ENCODE data around the gene KIF3A. TPM values are rescaled to one million over a fixed set of nuclear protein-coding genes. Genes with fewer than 3 reads are reported as not detected.

Gene KIF3A
- polyA plus RNA-seq, 10 donors, result 6.5 to 12.2 (median 8.5) TPM

DNA sequence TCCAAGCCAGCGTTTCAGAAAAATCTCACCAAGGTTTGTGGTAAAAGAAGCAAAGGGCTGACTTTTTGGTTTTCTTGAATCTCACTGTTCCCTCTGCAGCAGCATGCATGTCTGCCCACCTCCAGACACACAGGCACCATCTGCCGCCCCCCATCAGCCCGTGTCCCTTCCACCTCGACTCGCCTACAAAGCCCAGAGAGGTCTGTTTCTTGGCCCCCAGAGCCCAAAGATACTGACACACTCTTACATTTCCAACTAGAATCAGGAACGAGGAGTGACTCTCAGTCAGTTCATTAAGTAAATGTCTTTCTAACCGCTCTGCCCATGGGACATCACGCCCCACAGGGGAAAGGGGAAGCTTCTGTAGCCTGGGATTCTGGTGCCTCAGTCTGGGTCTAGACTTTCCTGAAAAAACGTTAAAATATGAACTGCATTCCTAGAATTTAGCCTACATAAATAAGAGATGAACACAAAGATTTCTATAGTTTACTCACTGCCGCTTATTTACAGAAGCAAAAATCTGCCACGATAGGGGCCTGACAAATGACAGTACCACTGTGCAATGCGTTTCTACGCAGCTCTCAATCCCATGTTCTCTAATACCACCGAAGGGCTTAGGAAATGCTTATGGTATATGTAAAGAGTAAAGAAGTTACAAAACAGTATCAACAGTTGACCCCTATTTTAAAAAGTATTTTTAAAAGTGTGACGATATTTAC, 59.5 kb downstream of the KIF3A start:
- no peak for DNase-seq

DNA sequence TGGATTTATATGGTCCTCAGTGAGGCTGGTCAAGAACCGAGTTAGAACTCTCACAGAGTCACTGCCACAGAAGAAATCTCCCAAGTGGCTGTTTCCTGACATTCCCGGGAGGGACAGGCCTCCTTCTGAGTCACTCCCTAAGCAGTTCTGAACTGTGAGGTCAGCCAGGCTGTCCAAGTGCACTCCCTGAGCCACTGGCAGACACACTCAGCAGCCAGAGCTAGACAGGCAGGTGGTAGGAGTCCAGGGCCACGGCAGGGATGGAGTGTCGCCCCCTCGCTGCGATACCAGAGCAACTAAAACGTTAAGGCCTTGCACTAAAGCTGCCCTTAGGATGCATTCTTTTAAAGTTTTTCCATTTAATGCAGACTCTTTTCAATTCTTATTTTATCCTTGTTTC, 60.2 kb downstream of the KIF3A start:
- peak in 1 of 3 donors; percentile 47 for DNase-seq

DNA sequence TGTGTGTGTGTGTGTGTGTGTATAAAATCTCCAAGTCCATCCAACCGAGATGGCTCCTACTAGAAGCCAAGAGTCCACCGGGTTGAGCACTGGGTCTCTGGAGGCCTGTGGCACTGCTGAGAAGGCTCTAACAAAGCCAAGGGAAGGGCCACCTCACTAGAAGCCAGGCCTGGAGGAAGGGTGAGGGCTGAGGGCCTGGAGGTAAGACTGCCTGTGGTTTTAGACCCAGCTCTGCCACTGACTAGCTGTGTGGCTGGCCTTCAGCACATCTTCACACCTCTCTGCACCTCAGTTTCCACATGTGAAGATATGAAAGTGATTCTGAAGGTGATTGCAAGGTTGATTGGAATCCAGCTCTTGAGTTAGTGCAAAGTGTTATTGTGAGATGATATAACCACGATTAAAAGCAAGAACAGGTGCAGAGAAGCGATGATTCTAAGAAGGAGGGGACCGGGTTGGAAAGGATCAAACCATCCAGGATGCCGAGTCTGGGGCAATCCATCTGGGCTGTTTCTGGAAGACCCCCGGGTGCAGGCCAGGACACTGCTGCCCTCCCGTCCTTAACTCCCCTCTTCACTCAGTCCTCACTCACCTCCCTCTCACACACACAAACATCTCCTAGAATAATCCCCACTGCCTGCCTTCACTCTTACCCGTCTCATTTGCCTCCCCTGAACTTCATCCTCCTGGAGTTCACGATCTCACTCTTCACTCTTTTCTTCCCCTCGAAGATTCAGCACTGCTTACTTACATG, 61.2 kb downstream of the KIF3A start:
- no peak for DNase-seq

DNA sequence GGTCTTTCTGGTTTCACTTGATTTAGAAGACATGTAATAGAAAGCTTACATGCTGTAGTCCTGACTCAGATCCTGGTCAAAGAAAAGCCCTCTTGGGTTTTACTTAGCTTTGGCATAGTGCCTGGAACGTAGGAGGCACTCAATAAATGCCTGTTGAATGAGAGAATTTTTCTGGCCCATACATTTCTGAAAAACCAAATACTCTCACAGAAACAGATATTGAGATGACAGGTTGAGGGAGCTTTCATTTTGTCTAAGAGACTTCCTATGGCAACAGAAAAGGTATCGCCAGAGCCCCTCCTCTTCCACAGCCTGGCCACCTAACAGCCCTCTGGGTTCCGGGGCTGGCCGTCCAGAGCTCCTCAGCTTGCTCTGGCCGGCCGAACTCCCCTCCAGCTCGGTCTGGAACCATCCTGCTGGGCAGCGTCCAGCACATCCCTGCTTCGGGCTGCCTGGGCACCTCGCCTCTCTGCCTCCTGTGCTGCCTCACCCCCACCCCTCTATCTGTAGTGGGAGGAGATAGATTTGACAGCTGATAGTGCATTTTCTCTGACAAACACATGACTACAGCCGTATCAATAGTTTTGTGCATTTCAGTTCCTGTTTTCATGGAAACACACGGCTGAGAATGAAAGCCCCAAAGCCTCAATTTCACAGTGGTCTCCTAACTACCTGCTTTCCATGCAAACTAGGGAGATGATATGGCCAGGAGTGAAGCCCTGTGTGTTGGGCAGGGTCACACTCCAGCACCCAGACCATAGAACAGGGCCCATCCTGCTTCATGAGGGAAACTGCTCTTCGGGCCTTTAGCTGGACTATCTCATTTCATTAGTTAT, 62.5 kb downstream of the KIF3A start:
- peak in 2 of 3 donors; percentile 32 to 88 for DNase-seq

DNA sequence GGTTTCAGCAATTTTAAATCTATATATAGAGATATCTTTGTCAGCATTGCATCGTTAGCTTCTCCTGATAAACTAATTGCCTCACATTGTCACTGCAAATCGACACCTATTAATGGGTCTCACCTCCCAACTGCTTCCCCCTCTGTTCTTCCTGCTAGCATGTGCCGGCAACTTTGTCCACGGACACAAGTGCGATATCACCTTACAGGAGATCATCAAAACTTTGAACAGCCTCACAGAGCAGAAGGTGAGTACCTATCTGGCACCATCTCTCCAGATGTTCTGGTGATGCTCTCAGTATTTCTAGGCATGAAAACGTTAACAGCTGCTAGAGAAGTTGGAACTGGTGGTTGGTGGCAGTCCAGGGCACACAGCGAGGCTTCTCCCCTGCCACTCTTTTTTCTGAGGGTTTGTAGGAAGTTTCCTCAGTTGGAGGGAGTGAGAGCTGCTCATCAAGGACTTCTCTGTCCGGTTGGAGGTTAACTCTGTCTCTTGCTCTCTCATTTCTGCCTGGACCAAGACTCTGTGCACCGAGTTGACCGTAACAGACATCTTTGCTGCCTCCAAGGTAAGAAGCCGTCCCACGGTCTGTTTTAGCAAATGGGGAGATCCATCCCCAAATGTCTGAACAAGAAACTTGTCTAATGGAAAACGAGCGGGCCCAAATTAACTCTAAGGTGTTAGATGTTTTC, 63.3 kb downstream of the KIF3A start, which contains the start of gene IL4:
IL4 (plus strand) TSS at position 51 of the 692 bp plus-strand sequence; CDS start at position 113, 62 bp downstream.
- DNase-seq, result no peak

DNA sequence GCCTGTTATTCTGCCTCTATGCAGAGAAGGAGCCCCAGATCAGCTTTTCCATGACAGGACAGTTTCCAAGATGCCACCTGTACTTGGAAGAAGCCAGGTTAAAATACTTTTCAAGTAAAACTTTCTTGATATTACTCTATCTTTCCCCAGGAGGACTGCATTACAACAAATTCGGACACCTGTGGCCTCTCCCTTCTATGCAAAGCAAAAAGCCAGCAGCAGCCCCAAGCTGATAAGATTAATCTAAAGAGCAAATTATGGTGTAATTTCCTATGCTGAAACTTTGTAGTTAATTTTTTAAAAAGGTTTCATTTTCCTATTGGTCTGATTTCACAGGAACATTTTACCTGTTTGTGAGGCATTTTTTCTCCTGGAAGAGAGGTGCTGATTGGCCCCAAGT, 63.9 kb downstream of the KIF3A start:
- DNase-seq, result no peak

DNA sequence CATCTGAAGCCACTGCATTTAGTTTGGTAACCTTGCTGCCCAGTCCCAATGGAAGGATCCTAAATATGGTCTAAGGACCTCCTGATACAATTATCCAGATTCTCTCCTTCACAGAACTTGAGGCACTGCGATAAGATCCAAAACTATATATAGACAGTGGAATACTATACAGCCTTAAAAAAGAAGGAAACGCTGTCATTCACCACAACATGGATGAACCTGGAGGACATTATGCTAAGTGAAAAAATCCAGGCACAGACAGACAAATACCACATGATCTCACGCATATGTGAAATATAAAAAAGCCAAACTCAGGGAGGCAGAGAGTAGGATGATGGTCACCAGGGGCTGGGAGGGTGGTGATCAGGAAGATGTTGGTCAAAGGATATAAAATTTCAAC, 66.3 kb downstream of the KIF3A start:
- no peak for DNase-seq

DNA sequence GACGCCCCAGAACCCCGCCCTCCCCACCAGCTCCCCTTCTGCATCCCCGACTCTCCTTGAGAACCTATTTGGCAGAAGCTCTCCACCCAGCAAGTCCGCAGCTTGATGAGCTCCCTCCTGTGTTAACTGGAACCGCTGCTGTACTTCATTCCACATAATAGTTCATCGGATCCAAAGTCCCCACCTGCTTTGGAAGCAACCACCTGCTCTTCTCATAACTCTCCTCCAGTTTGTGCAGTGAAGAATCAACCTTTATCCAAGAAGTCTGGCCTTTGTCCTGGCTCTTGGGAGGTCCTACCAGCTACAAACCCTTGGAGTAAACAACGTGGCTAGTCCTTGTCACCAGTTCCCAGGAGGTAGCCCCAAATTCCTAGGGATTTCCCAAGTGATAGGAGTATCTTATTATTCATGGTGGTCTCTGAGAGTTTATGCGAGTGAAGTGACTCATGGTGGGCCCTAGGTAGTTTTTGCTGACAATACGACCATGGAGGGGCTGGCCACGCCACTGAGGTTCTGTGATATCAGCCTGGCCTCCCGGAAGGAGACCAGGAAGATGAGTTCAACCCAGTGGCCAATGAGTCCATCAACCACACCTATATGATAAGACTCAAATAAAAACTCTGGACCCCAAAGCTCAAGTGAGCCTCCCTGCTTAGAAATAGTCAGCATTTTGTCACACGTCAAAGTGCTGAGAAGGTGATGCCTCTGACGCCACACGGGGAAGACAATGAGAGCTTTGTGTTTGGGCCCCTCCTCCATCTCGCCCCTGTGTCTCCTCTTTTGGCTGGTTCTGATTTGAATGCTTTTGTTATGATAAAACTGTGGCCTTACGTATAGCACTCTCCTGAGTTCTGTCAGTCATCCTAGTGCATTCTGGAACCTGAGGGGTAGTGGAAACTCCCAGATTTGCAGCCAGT, 67.1 kb downstream of the KIF3A start:
- no peak for DNase-seq

DNA sequence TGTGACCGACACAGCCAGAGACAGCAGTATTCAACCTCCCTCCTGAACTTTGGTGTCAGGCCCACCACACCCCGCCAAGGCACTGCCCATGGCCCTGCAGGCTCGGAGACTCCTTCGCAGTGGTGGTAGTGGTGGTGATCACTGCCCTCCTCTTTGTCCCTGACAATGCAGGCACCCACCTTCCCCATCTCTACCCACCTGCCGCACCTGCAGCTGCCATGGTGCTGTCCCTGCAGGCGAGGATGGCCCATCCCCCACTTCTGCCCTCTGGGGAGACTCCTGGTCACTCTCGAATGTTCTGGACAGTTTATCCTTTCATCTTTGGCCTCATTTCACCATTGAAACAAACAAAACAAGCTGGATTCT, 67.9 kb downstream of the KIF3A start:
- DNase-seq, result no peak

DNA sequence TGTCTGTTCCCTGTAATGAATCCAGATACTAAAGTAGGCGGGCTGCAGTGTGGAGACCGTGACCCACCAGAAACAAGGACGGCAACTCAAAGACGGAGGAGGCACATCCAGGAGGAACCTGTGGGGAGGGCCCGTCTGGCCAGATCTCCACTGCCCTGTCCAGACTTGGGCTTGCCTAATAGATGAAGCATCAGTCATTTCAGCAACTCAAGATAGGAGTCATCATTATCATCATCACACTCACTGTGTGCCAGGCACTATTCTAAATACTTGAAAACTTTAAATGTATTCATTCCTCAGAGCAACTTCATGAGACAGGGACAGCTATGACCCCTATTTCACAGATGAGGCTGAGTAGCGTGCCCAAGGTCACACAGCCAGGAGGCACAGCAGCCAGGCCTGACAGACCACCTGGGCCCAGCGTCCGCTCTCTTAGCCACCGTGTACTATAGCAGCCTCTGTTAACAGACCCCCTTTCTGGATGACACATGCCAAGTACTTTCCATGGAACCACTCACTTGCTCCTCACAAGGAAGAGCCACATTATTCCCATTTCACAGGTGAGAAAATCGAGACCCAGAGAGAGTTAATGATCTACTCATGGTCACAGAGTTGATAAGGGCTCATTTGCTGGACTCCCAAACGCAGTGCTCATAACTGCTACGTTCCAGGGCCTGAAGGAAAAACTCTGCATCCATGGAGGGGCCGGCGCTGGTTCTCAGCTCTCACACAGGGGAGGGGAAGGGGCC, 68.5 kb downstream of the KIF3A start:
- DNase-seq, result no peak

DNA sequence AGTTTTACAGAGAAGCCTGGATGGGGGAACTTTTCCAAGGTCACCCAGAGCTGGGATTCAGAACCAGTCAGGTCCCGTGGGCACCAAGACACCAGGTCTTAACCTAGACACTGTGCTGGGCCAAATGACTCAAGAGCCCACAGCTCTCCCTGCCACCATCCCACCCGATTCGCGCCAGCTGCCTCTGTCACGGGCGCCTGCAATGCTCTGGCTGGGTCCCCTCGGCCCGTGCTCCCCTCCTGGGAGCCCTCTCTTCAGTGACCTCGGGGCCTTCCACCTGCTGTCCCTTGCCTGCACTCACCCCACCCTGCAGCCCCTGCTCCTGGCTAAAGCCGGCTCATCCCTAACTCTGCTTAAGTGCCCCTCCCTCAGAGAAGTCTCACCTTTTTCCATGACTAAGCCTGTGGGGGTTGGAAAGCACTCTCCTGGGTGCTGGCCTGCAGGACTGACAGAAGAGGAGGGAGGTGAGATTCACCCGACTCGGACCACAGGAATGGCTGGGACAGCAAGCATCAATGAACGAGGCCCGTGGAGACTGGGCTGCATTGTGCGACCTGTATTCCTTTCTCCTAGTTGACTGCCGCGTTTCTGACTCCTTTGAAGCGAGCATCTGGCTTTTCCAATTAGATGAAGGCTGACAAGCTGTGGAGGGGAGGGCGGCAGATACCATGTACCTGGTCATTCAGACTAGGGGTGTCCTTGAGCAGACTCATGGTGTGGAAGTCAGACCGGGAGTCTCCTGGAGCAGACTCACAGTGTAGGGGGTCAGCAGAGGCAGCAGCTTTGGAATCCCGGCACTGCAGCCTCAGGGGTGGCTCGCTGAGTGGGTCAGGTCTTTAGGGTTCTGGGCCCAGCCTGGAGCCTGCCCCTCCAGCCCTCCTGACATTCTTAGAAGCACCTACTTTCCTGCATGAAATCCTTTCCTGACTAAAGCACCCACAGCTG, 69.3 kb downstream of the KIF3A start:
- DNase-seq, result no peak

DNA sequence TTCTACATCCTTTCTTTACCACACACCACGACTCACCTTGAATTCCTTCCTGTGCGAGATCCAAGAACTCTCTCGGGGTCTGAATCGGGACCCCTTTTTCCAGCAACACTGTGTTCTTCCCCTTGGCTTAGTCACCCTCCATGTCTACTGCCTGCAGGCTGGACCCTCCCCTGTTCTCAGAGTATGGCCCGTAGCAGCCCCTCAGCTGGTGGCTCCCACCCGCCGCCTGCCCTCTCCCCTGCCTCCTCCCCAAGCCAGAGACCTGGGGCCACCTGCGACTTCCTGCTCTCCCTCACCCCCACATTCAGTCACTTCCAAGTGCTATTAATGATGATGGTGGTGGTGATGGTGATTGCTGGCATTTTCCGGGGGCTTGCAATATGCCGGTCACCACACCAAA, 70.0 kb downstream of the KIF3A start:
- DNase-seq, result no peak

DNA sequence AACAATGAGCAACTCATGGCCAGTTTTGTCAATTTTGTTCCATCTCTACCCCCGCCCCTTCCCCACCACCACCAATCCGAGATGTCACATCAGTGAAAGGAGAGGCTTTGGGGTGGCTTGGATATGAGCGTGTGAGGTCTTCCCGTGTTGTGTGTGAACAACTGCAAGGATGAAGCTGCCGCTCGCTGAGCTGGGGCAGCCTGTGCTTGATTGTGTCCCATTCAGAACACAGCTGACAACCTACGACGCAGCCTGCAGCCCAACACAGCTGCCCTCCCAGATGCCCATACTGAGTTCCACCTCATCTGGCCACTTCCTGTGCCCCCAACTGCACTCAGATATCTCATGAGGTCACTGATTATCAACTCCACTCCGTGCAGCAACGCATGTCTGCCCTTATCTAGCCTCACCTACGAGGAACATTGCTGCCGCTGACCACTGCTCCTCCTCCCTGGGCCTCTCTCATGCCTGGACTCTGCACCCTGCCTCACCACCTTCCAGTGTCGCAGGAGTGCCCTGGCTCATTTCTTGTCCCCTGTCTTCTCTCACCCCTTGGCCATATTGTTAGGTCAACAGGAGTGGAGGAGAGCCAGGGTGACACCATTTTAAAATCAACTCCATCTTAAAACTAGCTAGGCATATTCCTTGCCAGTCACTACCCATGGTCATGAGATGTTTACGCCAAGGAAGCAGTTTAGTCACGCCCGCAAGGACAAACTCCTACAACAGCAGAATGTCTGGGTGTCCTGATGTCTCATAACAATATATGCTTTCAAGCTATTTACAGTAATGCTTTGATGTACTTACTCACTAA, 70.8 kb downstream of the KIF3A start:
- no peak for DNase-seq

DNA sequence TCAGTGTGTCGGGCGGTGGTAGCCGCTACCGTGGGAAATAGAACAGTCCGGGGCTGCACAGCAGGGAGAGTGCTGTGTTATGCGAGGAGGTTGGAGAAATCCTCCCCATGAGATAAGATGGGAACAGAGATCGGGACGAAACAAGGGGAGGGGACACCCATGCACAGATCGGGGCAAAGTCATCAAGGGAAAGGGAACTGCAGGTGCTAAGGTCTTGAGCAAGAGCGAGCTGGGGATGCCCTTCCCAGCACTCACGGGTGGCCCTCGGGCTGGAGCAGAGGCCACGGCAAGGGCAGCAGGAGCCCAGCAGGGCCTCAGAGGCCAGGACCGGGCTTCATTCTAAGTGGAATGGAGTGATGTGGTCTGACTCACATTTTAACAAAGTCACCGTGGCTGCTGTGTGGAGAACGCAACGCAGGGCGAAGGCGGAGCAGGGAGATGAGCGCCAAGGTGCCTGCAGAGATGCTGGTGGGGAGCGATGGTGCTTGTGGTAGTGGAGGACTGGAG, 71.7 kb downstream of the KIF3A start:
- no peak for DNase-seq

DNA sequence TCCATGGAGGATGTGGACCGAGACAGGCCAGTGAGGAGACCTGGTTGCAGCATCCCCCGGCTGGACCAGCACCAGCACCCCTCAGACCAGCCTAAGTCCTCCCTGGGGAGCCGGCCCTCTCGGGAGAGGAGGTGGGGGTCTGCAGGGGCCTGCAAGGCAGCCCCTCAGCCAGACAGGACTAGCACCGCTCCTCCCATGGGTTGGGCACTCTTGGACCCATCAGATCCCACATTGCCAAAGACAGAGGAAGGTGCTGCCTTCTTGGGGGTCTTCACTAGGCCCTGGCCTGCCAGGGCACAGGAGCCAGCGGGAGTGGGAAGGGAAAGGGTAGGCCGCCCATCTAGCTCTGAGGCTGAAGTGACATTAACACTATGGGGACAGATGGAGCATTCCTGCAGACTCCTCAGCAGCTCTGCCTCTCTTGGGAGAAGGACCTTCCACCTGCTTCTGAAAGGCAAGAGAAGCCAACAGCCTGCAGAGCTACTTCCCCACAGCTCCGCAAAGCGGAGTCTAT, 72.6 kb downstream of the KIF3A start:
- DNase-seq, result no peak

DNA sequence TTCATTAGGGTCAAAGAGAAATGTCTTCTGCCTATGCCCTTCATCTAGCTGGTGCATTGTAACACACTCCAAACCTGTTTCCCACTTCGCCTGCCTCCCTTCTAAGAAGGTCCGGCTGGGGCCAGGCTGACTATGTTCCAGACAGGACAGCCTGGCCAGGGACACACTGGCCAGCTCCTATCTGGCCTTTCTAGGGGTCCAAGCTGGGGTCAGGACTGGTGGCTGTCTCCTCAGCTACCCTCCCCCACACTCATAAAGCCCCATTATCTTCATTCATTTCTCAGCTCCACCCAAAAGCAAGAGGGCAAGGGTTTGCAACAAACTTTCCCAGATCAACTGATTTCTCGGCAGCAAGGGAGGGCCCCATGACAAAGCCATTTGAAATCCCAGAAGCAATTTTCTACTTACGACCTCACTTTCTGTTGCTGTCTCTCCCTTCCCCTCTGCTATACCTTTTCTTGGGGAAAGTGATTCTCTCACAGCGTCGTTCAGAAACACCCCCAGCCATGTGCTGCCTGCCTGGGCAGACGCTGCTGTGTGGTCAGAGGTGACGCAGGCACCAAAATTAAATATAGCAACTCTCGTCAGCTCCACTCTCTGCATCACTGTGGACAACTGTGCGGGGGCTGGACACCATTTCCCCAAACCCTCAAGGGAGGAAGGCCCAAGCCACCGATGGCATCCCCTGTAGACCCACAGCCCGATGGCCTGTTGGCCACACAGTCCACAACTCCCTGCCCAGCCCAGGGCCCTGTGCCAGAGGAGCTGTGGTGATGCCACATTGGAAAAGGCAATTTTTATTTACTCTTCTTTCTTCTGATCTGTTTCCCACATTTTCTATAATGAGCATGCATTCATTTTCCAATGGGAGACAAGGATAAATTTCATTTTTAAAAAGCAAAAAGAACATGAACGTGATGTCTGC, 73.3 kb downstream of the KIF3A start:
- DNase-seq, result no peak

All from muscle of back (tissue), 11 donors.